ENCODE results near the gene NPDC1.

Gene NPDC1

DNA sequence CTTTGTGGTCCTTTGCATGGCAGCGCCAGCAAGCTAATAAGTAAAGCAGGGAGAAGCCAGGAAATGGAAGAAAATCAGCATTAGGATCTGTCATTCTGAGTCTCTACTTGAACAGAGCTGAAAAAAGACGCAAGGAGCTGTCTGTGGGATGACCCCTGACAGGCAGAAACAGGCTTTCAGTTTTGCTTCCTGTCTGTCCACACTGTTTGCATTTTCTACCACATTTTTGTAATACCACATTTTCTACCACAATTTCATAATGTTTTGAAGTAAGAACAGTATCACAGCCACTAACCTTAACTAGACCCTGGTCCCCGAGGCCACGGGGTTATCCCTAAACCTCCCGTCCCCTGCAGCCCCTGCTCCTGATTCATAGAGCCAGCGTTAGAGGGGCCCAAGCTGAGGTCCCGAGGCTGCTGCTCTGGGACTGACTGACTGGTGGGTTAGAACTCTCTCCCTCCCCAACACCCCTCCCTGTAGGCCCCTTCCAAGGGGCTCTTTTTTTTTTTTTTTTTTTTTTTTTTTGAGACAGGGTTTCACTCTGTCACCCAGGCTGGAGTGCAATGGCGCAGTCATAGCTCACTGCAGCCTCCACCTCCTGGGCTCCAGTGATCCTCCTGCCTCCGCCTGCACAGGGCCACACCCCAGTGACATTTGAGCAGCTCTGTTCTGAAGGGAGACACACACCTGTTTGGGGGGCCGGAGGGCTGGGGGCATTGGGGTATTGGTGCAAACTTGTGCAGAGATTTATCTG, 45.6 kb downstream of the NPDC1 start:
- POLR2A ChIA-PET (ENCODE audit: low non-redundant PET) = interaction anchor here (0.6 to 1.4 kb wide), 2 partner anchors 8 to 224 kb away, joined by 4 to 5 read pairs; partner anchors contain the start of gene PAXX
- CTCF ChIA-PET = interaction anchor here (0.6 to 3.0 kb wide), 5 partner anchors 29 to 56 kb away, joined by 3 to 16 read pairs (median 4); partner anchors contain the start of gene FBXW5
- TF ChIP-seq, protein P1, sequence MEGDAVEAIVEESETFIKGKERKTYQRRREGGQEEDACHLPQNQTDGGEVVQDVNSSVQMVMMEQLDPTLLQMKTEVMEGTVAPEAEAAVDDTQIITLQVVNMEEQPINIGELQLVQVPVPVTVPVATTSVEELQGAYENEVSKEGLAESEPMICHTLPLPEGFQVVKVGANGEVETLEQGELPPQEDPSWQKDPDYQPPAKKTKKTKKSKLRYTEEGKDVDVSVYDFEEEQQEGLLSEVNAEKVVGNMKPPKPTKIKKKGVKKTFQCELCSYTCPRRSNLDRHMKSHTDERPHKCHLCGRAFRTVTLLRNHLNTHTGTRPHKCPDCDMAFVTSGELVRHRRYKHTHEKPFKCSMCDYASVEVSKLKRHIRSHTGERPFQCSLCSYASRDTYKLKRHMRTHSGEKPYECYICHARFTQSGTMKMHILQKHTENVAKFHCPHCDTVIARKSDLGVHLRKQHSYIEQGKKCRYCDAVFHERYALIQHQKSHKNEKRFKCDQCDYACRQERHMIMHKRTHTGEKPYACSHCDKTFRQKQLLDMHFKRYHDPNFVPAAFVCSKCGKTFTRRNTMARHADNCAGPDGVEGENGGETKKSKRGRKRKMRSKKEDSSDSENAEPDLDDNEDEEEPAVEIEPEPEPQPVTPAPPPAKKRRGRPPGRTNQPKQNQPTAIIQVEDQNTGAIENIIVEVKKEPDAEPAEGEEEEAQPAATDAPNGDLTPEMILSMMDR (conservative IDR thresholded peaks at IDR 0.05; ENCODE audit: low read depth) = no peak
- no peak for DNase-seq (ENCODE audit: low spot score)
- H3K27ac ChIP-seq = peak overlapping the region; percentile 93

DNA sequence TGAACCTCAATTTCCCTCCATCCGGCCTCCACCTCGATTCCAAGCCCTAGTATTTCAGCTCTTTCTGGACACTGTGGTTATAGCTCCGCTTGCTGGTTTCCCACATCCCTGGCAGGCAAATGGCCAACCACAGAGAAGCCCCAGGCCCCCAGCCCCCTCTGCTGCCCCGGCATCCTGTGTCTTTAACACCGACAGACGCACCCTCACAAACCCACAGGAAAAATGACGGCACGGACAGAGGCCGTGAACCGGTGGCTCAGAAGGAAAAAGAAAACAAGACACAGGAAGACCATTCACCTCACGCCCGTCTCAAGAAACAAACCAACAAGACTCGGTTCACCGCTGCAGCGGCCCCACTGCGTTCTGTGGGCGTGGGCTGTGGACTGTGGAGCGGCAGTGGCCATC, 48.1 kb downstream of the NPDC1 start:
- CTCF ChIA-PET = no interaction called here
- H3K27ac ChIP-seq = peak overlapping the region; percentile 93
- POLR2A ChIA-PET (ENCODE audit: low non-redundant PET) = no interaction called here
- TF ChIP-seq, protein P1 (conservative IDR thresholded peaks at IDR 0.05; ENCODE audit: low read depth) = no peak
- DNase-seq (ENCODE audit: low spot score) = no peak

DNA sequence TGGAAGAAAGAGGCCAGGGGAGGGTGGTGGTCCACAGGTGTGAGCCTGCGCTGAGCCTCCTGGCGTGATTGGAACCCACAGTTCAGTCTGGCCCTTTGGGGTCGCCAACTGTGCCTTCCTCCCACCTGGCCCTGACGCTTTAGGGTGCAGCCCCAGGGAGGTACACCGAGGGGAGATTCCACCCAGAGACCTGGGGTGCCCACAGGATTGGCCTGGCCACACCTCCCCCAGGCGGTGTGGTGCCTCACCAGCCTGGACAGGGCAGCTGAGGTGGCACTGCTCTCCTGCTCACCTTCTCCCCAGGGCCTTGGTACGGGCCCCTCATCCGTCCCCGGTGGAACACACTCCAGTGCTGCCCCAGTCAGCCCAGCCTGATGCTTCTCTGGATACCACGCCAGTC, 48.6 kb downstream of the NPDC1 start:
- CTCF ChIA-PET = interaction anchor here (0.6 to 2.0 kb wide), 3 partner anchors 22 to 38 kb away, joined by 3 to 8 read pairs (median 5); no protein-coding TSS in a partner anchor
- POLR2A ChIA-PET (ENCODE audit: low non-redundant PET) = no interaction called here

DNA sequence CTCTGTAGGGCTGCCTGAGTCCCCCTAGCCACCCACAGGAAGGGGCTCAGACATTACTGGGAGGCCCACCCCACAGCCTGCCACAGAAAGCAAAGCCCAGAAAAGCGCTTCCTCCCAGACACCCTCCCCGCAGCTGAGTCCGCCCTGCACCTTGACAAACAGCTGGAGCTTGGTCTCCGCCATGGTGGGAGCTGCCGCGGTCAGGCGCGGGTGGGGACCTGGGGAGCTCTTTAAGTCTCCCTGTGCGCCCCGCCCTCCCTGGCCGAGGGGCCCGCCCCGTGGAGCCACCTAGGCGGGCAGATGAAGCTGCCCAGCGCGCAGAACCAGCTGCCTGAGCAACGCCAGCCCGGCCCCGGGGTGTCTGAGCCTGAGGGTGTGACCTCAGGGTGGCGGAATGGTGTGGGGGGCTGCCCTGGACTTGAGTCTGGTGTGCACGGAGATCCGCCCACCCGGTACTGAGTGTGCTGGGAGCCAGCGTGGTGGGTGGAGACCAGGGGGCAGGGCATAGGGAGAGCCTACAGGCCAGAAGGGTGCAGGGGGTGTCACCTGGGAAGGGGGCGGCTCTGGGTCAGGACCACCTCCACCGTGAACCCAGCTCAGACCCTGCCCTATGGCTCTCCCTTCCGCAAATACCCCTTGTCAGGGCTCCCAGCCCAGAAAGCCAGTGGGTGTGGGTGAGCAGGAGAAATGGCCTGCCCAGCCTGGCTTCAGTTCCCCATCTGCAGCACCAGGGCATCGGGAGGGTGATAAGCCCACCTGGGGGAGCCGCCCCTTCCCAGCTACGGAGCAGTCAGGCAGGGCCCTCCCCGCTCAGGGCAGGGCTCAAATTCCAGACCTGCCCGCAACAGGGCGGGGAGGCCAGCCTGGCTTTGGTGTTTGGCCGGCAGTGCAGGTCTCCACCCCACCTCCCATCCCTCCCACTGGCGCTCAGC, 49.4 kb downstream of the NPDC1 start, which contains the start of gene CLIC3:
CLIC3 (minus strand) TSS at position 208 of the 932 bp plus-strand sequence; CDS start at position 183, 25 bp downstream.
- POLR2A ChIA-PET (ENCODE audit: low non-redundant PET) = interaction anchor here (0.6 to 1.3 kb wide), 2 partner anchors 18 to 86 kb away, joined by 3 read pairs; no protein-coding TSS in a partner anchor
- peak; percentile 80 for DNase-seq (ENCODE audit: low spot score)
- CTCF ChIA-PET = interaction anchor here (0.6 to 2.0 kb wide), 7 partner anchors 22 to 71 kb away, joined by 3 to 9 read pairs (median 3); partner anchors contain the start of gene ABCA2
- TF ChIP-seq, protein P1 (conservative IDR thresholded peaks at IDR 0.05; ENCODE audit: low read depth) = no peak
- peak within 1 kb of the TSS; percentile 93 for H3K27ac ChIP-seq

More for the DNA sequence above, 48.6 kb downstream of the NPDC1 start:
- no peak for DNase-seq (ENCODE audit: low spot score)
- TF ChIP-seq, protein P1 (conservative IDR thresholded peaks at IDR 0.05; ENCODE audit: low read depth) = no peak
- H3K27ac ChIP-seq = peak overlapping the region; percentile 93

DNA sequence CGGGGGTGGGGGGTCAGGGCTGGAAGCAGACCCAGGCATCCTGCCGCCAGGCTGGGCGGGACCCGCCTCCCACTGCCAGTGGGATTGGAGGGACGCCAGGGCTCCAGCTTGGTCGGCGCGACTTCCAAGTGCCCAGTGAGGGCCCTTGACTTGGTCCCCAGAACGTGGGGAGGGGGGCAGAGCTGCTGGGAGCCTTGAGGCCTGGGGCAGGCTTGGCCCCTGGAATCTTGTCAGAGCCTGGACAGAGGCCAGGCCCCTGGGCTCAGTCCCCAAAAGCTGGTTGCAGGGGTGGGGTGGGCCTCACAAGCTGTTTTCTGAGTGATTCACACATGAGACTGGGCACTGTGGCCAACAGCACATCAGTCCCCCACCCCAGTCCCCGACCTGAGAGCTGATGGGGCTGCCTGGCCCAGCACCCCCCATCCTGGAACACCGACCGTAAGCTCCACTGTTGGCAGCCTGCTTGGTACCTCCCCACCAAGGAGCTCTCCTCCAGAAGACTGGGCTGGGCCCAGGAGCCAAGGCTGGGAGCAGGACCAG, 50.1 kb downstream of the NPDC1 start:
- POLR2A ChIA-PET (ENCODE audit: low non-redundant PET) = interaction anchor here (1.3 kb wide), 1 partner anchor 17 kb away, joined by 3 read pairs; no protein-coding TSS in a partner anchor
- CTCF ChIA-PET = interaction anchor here (0.6 to 2.0 kb wide), 6 partner anchors 32 to 172 kb away, joined by 3 to 9 read pairs (median 3); partner anchors contain the start of gene ABCA2

More for the DNA sequence above, 50.1 kb downstream of the NPDC1 start:
- TF ChIP-seq, protein P1 (conservative IDR thresholded peaks at IDR 0.05; ENCODE audit: low read depth) = no peak
- peak overlapping the region; percentile 93 for H3K27ac ChIP-seq
- no peak for DNase-seq (ENCODE audit: low spot score)
